ENCODE data around the gene OPCML.

Gene OPCML

DNA sequence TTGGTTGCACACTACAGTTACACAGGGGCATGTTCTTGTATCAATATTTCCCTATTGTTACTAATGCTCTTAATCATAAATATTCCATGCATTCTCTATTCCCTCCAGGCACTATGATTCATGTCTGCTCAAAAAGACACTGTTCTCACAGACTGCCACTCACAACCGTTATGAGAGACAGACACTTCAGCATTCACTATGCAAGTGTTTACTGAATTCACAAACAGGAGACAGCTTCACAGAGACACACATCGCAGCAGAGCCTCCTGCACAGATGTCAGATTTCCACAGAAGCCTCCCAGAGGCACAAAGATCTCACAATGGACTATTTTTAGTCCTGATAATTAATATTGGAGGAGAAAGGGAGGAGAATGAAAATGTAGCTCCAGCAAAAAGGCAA, 930.4 kb downstream of the OPCML start:
- peak; percentile 50 for DNase-seq (ENCODE audit: low read depth)

GRCh38 chr11:132595711-132596134, 936.6 kb downstream of the OPCML start:
- no peak for DNase-seq (ENCODE audit: low read depth)

More for the DNA sequence above, 930.4 kb downstream of the OPCML start:
- TF ChIP-seq, protein P1, sequence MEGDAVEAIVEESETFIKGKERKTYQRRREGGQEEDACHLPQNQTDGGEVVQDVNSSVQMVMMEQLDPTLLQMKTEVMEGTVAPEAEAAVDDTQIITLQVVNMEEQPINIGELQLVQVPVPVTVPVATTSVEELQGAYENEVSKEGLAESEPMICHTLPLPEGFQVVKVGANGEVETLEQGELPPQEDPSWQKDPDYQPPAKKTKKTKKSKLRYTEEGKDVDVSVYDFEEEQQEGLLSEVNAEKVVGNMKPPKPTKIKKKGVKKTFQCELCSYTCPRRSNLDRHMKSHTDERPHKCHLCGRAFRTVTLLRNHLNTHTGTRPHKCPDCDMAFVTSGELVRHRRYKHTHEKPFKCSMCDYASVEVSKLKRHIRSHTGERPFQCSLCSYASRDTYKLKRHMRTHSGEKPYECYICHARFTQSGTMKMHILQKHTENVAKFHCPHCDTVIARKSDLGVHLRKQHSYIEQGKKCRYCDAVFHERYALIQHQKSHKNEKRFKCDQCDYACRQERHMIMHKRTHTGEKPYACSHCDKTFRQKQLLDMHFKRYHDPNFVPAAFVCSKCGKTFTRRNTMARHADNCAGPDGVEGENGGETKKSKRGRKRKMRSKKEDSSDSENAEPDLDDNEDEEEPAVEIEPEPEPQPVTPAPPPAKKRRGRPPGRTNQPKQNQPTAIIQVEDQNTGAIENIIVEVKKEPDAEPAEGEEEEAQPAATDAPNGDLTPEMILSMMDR (IDR thresholded peaks at IDR 0.05; ENCODE audit: insufficient read depth, low read depth, low read length, missing control alignments), result no peak
- no peak overlapping the region for H3K4me3 ChIP-seq (ENCODE audit: low read length)

GRCh38 chr11:132595246-132595645, 937.1 kb downstream of the OPCML start:
- TF ChIP-seq, protein P1 (IDR thresholded peaks at IDR 0.05; ENCODE audit: insufficient read depth, low read depth, low read length, missing control alignments), result no peak
- DNase-seq (ENCODE audit: low read depth), result no peak
- no peak overlapping the region for H3K4me3 ChIP-seq (ENCODE audit: low read length)

More at GRCh38 chr11:132595711-132596134, 936.6 kb downstream of the OPCML start:
- no peak overlapping the region for H3K4me3 ChIP-seq (ENCODE audit: low read length)
- TF ChIP-seq, protein P1 (IDR thresholded peaks at IDR 0.05; ENCODE audit: insufficient read depth, low read depth, low read length, missing control alignments), result no peak

- no peak for DNase-seq (ENCODE audit: low read depth)
Observed at GRCh38 chr11:132590986-132591385, 941.3 kb downstream of the OPCML start.

GRCh38 chr11:132590554-132590953, 941.7 kb downstream of the OPCML start:
- no peak overlapping the region for H3K4me3 ChIP-seq (ENCODE audit: low read length)
- TF ChIP-seq, protein P1 (IDR thresholded peaks at IDR 0.05; ENCODE audit: insufficient read depth, low read depth, low read length, missing control alignments), result no peak
- no peak for DNase-seq (ENCODE audit: low read depth)

More at GRCh38 chr11:132590986-132591385, 941.3 kb downstream of the OPCML start:
- TF ChIP-seq, protein P1 (IDR thresholded peaks at IDR 0.05; ENCODE audit: insufficient read depth, low read depth, low read length, missing control alignments), result no peak
- no peak overlapping the region for H3K4me3 ChIP-seq (ENCODE audit: low read length)

- TF ChIP-seq, protein P1 (IDR thresholded peaks at IDR 0.05; ENCODE audit: insufficient read depth, low read depth, low read length, missing control alignments), result no peak
- H3K4me3 ChIP-seq (ENCODE audit: low read length), result no peak overlapping the region
- DNase-seq (ENCODE audit: low read depth), result no peak
Observed at GRCh38 chr11:132589791-132590190, 942.5 kb downstream of the OPCML start.

GRCh38 chr11:132588366-132588765, 943.9 kb downstream of the OPCML start:
- TF ChIP-seq, protein P1 (IDR thresholded peaks at IDR 0.05; ENCODE audit: insufficient read depth, low read depth, low read length, missing control alignments), result no peak
- DNase-seq (ENCODE audit: low read depth), result no peak
- no peak overlapping the region for H3K4me3 ChIP-seq (ENCODE audit: low read length)

Data from epithelial cell of esophagus (primary cell).